OCI-LY7 (cell line): ENCODE measurements around the gene DVL1. TPM values are rescaled to one million over a fixed set of nuclear protein-coding genes. Genes with fewer than 3 reads are reported as not detected.

Experiments used
- BruUV-seq: library from RNA; stranded (reverse); fragments of 400-500 nt; replicated peaks from 2 replicates; lab custom pipeline; 2021; lab: Mats Ljungman, UMichigan
- CTCF ChIA-PET: fragments of 300-600 bp; sonication (Branson Sonifier 250); formaldehyde crosslinking; loops from one replicate; lab custom pipeline; 2022; ENCODE audit warnings: antibody characterized with exemption; ENCODE audit not compliant: unreplicated experiment; lab: Charles Lee
- POLR2A ChIA-PET: fragments of 300-600 bp; sonication (Branson Sonifier 250); formaldehyde crosslinking; loops from one replicate; lab custom pipeline; 2022; ENCODE audit warnings: antibody characterized with exemption; lab: Charles Lee
- DNase-seq: peaks from one replicate; pipeline ENCODE4 v3.0.0-alpha.2; 2015; ENCODE audit warnings: low spot score
- H2AFZ ChIP-seq: fragments of 200-600 bp; sonication (generic), shearing (Covaris generic); 2 replicates; pipeline ENCODE4 v1.6.1; 2014; ENCODE audit warnings: mild to moderate bottlenecking, antibody characterized with exemption, low read length, moderate library complexity
- H3K27ac ChIP-seq: fragments of 200-600 bp; sonication (generic); 2 replicates; pipeline ENCODE4 v1.5.1; 2014; ENCODE audit warnings: mixed run types, low read depth, mild to moderate bottlenecking, moderate library complexity, low read length, inconsistent platforms; ENCODE audit not compliant: poor library complexity, severe bottlenecking
- H3K36me3 ChIP-seq: fragments of 200-600 bp; sonication (generic); 2 replicates; pipeline ENCODE4 v1.6.1; 2014; ENCODE audit warnings: mild to moderate bottlenecking, antibody characterized with exemption, low read length, moderate library complexity, mixed read lengths; ENCODE audit not compliant: insufficient read depth
- H3K4me1 ChIP-seq: fragments of 200-600 bp; sonication (generic); 2 replicates; pipeline ENCODE4 v1.5.1; 2014; ENCODE audit warnings: mild to moderate bottlenecking, low read length; ENCODE audit not compliant: insufficient read depth, poor library complexity, severe bottlenecking
- H3K4me2 ChIP-seq: fragments of 200-600 bp; sonication (generic); 2 replicates; pipeline ENCODE4 v1.6.1; 2014; ENCODE audit warnings: mild to moderate bottlenecking, low read length
- H3K4me3 ChIP-seq: fragments of 200-600 bp; sonication (generic); 2 replicates; pipeline ENCODE4 v1.5.1; 2014; ENCODE audit warnings: mild to moderate bottlenecking, low read depth, low read length; ENCODE audit not compliant: poor library complexity, severe bottlenecking
- H3K79me2 ChIP-seq: fragments of 200-600 bp; sonication (generic); 2 replicates; pipeline ENCODE4 v1.6.1; 2016; ENCODE audit warnings: low read depth, mild to moderate bottlenecking, low read length, moderate library complexity, mixed read lengths; ENCODE audit not compliant: insufficient read depth
- H3K9me2 ChIP-seq: fragments of 200-600 bp; sonication (generic); 2 replicates; pipeline ENCODE4 v1.6.1; 2016; ENCODE audit warnings: mild to moderate bottlenecking, low read length, mixed read lengths; ENCODE audit not compliant: insufficient read depth
- H3K9me3 ChIP-seq: fragments of 200-600 bp; sonication (generic); 2 replicates; pipeline ENCODE4 v1.6.1; 2014; ENCODE audit warnings: mild to moderate bottlenecking, mixed run types, low read length, mixed read lengths
- H4K20me1 ChIP-seq: fragments of 200-600 bp; sonication (generic); 2 replicates; pipeline ENCODE4 v1.6.1; 2014; ENCODE audit warnings: mild to moderate bottlenecking, antibody characterized with exemption, low read length, moderate library complexity, mixed read lengths; ENCODE audit not compliant: insufficient read depth
- CTCF ChIP-seq: fragments of 200-600 bp; sonication (generic); conservative IDR thresholded peaks from 2 replicates; pipeline ENCODE4 v1.5.1; 2014; ENCODE audit warnings: mild to moderate bottlenecking, antibody characterized with exemption, low read length, moderate library complexity, mixed read lengths
- EZH2phosphoT487 ChIP-seq: fragments of 200-600 bp; sonication (generic); IDR thresholded peaks from 2 replicates; pipeline ENCODE4 v1.6.1; 2018; ENCODE audit warnings: low read depth, borderline replicate concordance, mild to moderate bottlenecking, mixed run types, antibody characterized with exemption, low read length, moderate library complexity, mixed read lengths
- intact Hi-C: fragments of 100-400 bp; cut with micrococcal nuclease; formaldehyde crosslinking; loops from one replicate; pipeline ENCODE4 v1.10.0; 2022; ENCODE audit not compliant: unreplicated experiment
- total RNA-seq, 2 experiments: library from RNA; depleted of rRNA in 1 of 2; stranded (reverse); fragments of >200 nt in 1 of 2; shearing (Covaris generic) in 1 of 2; gene quantifications; 2 replicates each; pipeline ENCODE4 v1.2.3, GENCODE V29; 2014 to 2022

DVL1 gene
- total RNA-seq, 2 experiments from 2014 or later, result 27.8 to 47.1 TPM

- no peak overlapping the region for H3K4me3 ChIP-seq
- H3K36me3 ChIP-seq, result peaks cover 66% of the 10 kb centered on the region
- intact Hi-C loops, result no loop called here
- peaks cover 18% of the 10 kb centered on the region for H3K4me1 ChIP-seq
- H3K79me2 ChIP-seq, result no peaks in the 10 kb centered on the region; the same call in 1 of the 2 replicates
- H4K20me1 ChIP-seq, result peaks cover 5% of the 10 kb centered on the region; the same call in 1 of the 2 replicates
- H3K27ac ChIP-seq, result no peak overlapping the region
- no peak overlapping the region for H2AFZ ChIP-seq
- no peaks in the 10 kb centered on the region for H3K9me3 ChIP-seq
- ChIA-PET CTCF (no interaction called here), POLR2A (no interaction called here)
- no peak for TF ChIP-seq EZH2phosphoT487
- no peak for TF ChIP-seq CTCF
- DNase-seq, result no peak
- no peak overlapping the region for H3K4me2 ChIP-seq
- BruUV-seq, result TSS peak; percentile 50
- no peaks in the 10 kb centered on the region for H3K9me2 ChIP-seq
Observed at GRCh38 chr1:1311107-1312104, 37.8 kb downstream of the DVL1 start.

- no TSS peak for BruUV-seq
- H3K36me3 ChIP-seq, result peaks cover 59% of the 10 kb centered on the region
- no peak for DNase-seq
- CTCF ChIA-PET, result no interaction called here
- H3K9me3 ChIP-seq, result no peaks in the 10 kb centered on the region
- H2AFZ ChIP-seq, result no peak overlapping the region
- peak overlapping the region; percentile 89 for H3K4me2 ChIP-seq
- no peaks in the 10 kb centered on the region; the same call in 1 of the 2 replicates for H3K79me2 ChIP-seq
- TF ChIP-seq CTCF, result no peak
- TF ChIP-seq EZH2phosphoT487, result no peak
- peak overlapping the region; percentile 90 for H3K4me3 ChIP-seq
- intact Hi-C loops, result no loop called here
- POLR2A ChIA-PET, result no interaction called here
- H4K20me1 ChIP-seq, result peaks cover 5% of the 10 kb centered on the region; the same call in 1 of the 2 replicates
- peaks cover 26% of the 10 kb centered on the region for H3K4me1 ChIP-seq
- no peaks in the 10 kb centered on the region for H3K9me2 ChIP-seq
- no peak overlapping the region for H3K27ac ChIP-seq
Observed at GRCh38 chr1:1310476-1311053, 38.7 kb downstream of the DVL1 start.

- Histone ChIP-seq H3K4me2 (peak overlapping the region; percentile 89), H4K20me1 (peaks cover 5% of the 10 kb centered on the region; the same call in 1 of the 2 replicates), H3K4me1 (peaks cover 31% of the 10 kb centered on the region), H2AFZ (no peak overlapping the region), H3K4me3 (peak overlapping the region; percentile 90), H3K36me3 (peaks cover 56% of the 10 kb centered on the region), H3K9me3 (no peaks in the 10 kb centered on the region), H3K9me2 (no peaks in the 10 kb centered on the region), H3K27ac (no peak overlapping the region), H3K79me2 (no peaks in the 10 kb centered on the region; the same call in 1 of the 2 replicates)
- no peak for DNase-seq
- BruUV-seq, result no TSS peak
- ChIA-PET CTCF (no interaction called here), POLR2A (no interaction called here)
- intact Hi-C loops, result no loop called here
- TF ChIP-seq EZH2phosphoT487 (no peak), CTCF (no peak)
Observed at GRCh38 chr1:1310109-1310385, 39.2 kb downstream of the DVL1 start.
